GM12878 (cell line): ENCODE data around the gene PHF3. TPM values are rescaled to one million over a fixed set of nuclear protein-coding genes. Genes with fewer than 3 reads are reported as not detected.

Source experiments
- BHLHE40 ChIP-seq, 2 experiments: fragments of 450-650 bp in 1 of 2; IDR thresholded peaks; 2 replicates each; pipeline ENCODE4 v1.6.1; 2011 to 2017; ENCODE audit warnings: low read depth in 2 of 2, borderline replicate concordance in 1 of 2, improper control_type of control experiment in 1 of 2, low read length in 1 of 2, mild to moderate bottlenecking in 1 of 2
- FOS ChIP-seq: IDR thresholded peaks from 3 replicates; pipeline ENCODE4 v1.6.1; 2011; ENCODE audit warnings: borderline replicate concordance; ENCODE audit not compliant: insufficient read length; ENCODE audit errors: extremely low read depth
- MYB ChIP-seq: fragments of 150-350 bp; IDR thresholded peaks from 2 replicates; pipeline ENCODE4 v1.6.1; 2014; ENCODE audit warnings: mild to moderate bottlenecking, low read depth, low read length, borderline replicate concordance
- NFXL1 ChIP-seq: fragments of 450-650 bp; IDR thresholded peaks from 2 replicates; pipeline ENCODE4 v1.6.1; 2017; ENCODE audit warnings: antibody characterized with exemption, mild to moderate bottlenecking, borderline replicate concordance
- NFYB ChIP-seq: IDR thresholded peaks from 2 replicates; pipeline ENCODE4 v1.6.1; 2011; ENCODE audit warnings: low read depth, mild to moderate bottlenecking, low read length, improper control_type of control experiment, moderate library complexity; ENCODE audit not compliant: insufficient read depth
- NR2C1 ChIP-seq: fragments of 450-650 bp; IDR thresholded peaks from 2 replicates; pipeline ENCODE4 v1.6.1; 2017; ENCODE audit warnings: antibody characterized with exemption, mild to moderate bottlenecking, moderate library complexity
- RELA ChIP-seq: fragments of 450-650 bp; IDR thresholded peaks from 2 replicates; pipeline ENCODE4 v1.8.0; 2014; ENCODE audit warnings: borderline replicate concordance; ENCODE audit not compliant: partially characterized antibody
- SPI1 ChIP-seq: IDR thresholded peaks from 2 replicates; pipeline ENCODE4 v1.6.1; 2011; ENCODE audit warnings: low read depth, mild to moderate bottlenecking, low read length, moderate library complexity, borderline replicate concordance; ENCODE audit not compliant: insufficient read depth
- TCF3 ChIP-seq: IDR thresholded peaks from 2 replicates; pipeline ENCODE4 v1.6.1; 2012; ENCODE audit warnings: low read depth, mild to moderate bottlenecking, low read length, borderline replicate concordance; ENCODE audit not compliant: insufficient read depth
- ZBTB11 ChIP-seq: fragments of 450-650 bp; formaldehyde crosslinking; IDR thresholded peaks from 2 replicates; pipeline ENCODE4 v1.5.0; 2022; ENCODE audit warnings: mild to moderate bottlenecking, missing genetic modification characterization
- ZNF24 ChIP-seq: fragments of 450-650 bp; IDR thresholded peaks from 2 replicates; pipeline ENCODE4 v1.6.1; 2017; ENCODE audit warnings: antibody characterized with exemption, mild to moderate bottlenecking
- polyA plus RNA-seq, 11 experiments: library from polyadenylated mRNA; depleted of rRNA in 4 of 11; unstranded in 6 of 11; stranded (reverse) in 5 of 11; fragments of >200 nt; fragmentation: Nextera tagmentation in 4 of 11; fragmentation: Illumina TruSeq in 1 of 11; extraction: Ambion mirVana in 4 of 11; extraction: Trizol in 1 of 11; gene quantifications; 1 replicate in 1 of 11; 2 replicates in 10 of 11; pipeline versions ENCODE4 v1.2.1 to v1.2.3, GENCODE V29; 2011 to 2016; ENCODE audit warnings: inconsistent platforms in 2 of 11, missing spikeins in 2 of 11, low read depth in 1 of 11
- total RNA-seq, 4 experiments: library from RNA; depleted of rRNA in 3 of 4; stranded (reverse); fragments of >200 nt in 3 of 4; fragmentation: Illumina TruSeq in 1 of 4; extraction: Trizol in 1 of 4; gene quantifications; 2 replicates each; pipeline versions ENCODE4 v1.2.1 to v1.2.3, GENCODE V29; 2013 to 2021
- TF ChIP-seq, protein P1 (sequence below): IDR thresholded peaks from 2 replicates; pipeline ENCODE4 v1.6.1; 2011; ENCODE audit warnings: mild to moderate bottlenecking, low read depth, low read length, moderate library complexity; ENCODE audit not compliant: insufficient replicate concordance
- TF ChIP-seq, protein P2 (sequence below): fragments of 450-650 bp; IDR thresholded peaks from 2 replicates; pipeline ENCODE4 v1.6.1; 2016; ENCODE audit warnings: mild to moderate bottlenecking
- TF ChIP-seq, protein P3 (sequence below): IDR thresholded peaks from 2 replicates; pipeline ENCODE4 v1.6.1; 2012; ENCODE audit warnings: mild to moderate bottlenecking, low read depth, low read length

The PHF3 gene
- total and polyA plus RNA-seq, 10 of the 15 experiments (the other 5 are each of a cell fraction or from before 2014, with no cell fraction given) = 8.3 to 61.5 (median 26.6) TPM

GRCh38 chr6:63610944-63611343, 24.7 kb upstream of the PHF3 start (continued):
- TF ChIP-seq, protein P1, sequence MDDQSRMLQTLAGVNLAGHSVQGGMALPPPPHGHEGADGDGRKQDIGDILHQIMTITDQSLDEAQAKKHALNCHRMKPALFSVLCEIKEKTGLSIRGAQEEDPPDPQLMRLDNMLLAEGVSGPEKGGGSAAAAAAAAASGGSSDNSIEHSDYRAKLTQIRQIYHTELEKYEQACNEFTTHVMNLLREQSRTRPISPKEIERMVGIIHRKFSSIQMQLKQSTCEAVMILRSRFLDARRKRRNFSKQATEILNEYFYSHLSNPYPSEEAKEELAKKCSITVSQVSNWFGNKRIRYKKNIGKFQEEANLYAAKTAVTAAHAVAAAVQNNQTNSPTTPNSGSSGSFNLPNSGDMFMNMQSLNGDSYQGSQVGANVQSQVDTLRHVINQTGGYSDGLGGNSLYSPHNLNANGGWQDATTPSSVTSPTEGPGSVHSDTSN = peak; percentile 72
- no peak for TF ChIP-seq TCF3
- TF ChIP-seq, protein P2, sequence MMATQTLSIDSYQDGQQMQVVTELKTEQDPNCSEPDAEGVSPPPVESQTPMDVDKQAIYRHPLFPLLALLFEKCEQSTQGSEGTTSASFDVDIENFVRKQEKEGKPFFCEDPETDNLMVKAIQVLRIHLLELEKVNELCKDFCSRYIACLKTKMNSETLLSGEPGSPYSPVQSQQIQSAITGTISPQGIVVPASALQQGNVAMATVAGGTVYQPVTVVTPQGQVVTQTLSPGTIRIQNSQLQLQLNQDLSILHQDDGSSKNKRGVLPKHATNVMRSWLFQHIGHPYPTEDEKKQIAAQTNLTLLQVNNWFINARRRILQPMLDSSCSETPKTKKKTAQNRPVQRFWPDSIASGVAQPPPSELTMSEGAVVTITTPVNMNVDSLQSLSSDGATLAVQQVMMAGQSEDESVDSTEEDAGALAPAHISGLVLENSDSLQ = peak; percentile 95
- 0 out of 4 replicates have a peak, but pooled peaks of 1 of the 2 experiments have one; percentile 7 for TF ChIP-seq BHLHE40 (IDR thresholded peaks at IDR 0.05; ENCODE audit: borderline replicate concordance in 1 of 2, low read depth in 2 of 2, low read length in 1 of 2)
- no peak for TF ChIP-seq MYB
- no peak for TF ChIP-seq NFXL1
- no peak for TF ChIP-seq SPI1
- TF ChIP-seq ZNF24 = 0 out of 2 replicates have a peak, but pooled peaks have one; percentile 47
- TF ChIP-seq RELA = no peak
- no peak for TF ChIP-seq ZBTB11
- no peak for TF ChIP-seq NR2C1
- no peak for TF ChIP-seq FOS
- TF ChIP-seq, protein P3, sequence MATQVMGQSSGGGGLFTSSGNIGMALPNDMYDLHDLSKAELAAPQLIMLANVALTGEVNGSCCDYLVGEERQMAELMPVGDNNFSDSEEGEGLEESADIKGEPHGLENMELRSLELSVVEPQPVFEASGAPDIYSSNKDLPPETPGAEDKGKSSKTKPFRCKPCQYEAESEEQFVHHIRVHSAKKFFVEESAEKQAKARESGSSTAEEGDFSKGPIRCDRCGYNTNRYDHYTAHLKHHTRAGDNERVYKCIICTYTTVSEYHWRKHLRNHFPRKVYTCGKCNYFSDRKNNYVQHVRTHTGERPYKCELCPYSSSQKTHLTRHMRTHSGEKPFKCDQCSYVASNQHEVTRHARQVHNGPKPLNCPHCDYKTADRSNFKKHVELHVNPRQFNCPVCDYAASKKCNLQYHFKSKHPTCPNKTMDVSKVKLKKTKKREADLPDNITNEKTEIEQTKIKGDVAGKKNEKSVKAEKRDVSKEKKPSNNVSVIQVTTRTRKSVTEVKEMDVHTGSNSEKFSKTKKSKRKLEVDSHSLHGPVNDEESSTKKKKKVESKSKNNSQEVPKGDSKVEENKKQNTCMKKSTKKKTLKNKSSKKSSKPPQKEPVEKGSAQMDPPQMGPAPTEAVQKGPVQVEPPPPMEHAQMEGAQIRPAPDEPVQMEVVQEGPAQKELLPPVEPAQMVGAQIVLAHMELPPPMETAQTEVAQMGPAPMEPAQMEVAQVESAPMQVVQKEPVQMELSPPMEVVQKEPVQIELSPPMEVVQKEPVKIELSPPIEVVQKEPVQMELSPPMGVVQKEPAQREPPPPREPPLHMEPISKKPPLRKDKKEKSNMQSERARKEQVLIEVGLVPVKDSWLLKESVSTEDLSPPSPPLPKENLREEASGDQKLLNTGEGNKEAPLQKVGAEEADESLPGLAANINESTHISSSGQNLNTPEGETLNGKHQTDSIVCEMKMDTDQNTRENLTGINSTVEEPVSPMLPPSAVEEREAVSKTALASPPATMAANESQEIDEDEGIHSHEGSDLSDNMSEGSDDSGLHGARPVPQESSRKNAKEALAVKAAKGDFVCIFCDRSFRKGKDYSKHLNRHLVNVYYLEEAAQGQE = no peak
- TF ChIP-seq NFYB = no peak
- TF ChIP-seq, all 136 proteins: peak for 11
